ENCODE data around the gene DDX3Y. TPM values are rescaled to one million over a fixed set of nuclear protein-coding genes. Genes with fewer than 3 reads are reported as not detected.

DDX3Y gene
- total RNA-seq, 1 experiment from 2014 or later: not detected

DNA sequence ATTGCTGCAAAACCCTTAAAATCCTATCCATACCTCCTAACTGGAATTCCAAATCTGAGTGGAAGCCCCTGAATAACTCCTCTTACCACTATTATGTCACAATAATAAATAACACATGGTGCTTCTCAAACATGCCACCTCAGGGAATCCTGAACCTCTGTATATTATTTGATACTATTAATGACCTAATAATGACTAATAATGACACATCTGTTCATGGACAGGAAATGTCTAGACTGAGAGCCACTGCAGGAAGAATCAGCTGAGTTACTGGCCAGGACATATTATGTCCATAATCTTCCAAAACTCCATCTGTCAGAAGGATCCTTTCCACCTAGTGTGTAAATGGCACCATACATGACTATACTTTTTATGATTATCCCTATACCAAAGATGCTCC is 7.7 kb upstream of the DDX3Y start:
- POLR2A ChIA-PET (ENCODE audit: unreplicated experiment): no interaction called here
- CTCF ChIA-PET: no interaction called here
- no peak overlapping the region for H3K4me3 ChIP-seq (ENCODE audit: low read length)
- no peaks in the 10 kb centered on the region for H4K20me1 ChIP-seq (ENCODE audit: low read length)
- H3K27me3 ChIP-seq (ENCODE audit: low read length): no peaks in the 10 kb centered on the region
- TF ChIP-seq CTCF (conservative IDR thresholded peaks at IDR 0.05; ENCODE audit: low read depth, low read length) (no peak), EZH2phosphoT487 (IDR thresholded peaks at IDR 0.05; ENCODE audit: borderline replicate concordance, low read length) (no peak), EZH2 (IDR thresholded peaks at IDR 0.05; ENCODE audit: low read length, unreplicated experiment) (no peak)
- H3K4me2 ChIP-seq (ENCODE audit: low read length): no peak overlapping the region
- no peaks in the 10 kb centered on the region for H3K4me1 ChIP-seq (ENCODE audit: insufficient read depth, low read length)
- no peak overlapping the region for H3K9ac ChIP-seq (ENCODE audit: low read length)
- no peak overlapping the region for H3K27ac ChIP-seq (ENCODE audit: low read length)
- no peaks in the 10 kb centered on the region for H3F3A ChIP-seq (ENCODE audit: low read length, unreplicated experiment)
- no peaks in the 10 kb centered on the region for H3K9me3 ChIP-seq (ENCODE audit: low read length)
- no TSS peak for BruUV-seq (replicated peaks)
- H3K9me2 ChIP-seq (replicated peaks; ENCODE audit: low read length): no peaks in the 10 kb centered on the region
- no peak for DNase-seq
- H3K36me3 ChIP-seq (ENCODE audit: low read depth, low read length): no peaks in the 10 kb centered on the region
- H3K79me2 ChIP-seq (ENCODE audit: low read length): no peaks in the 10 kb centered on the region
- intact Hi-C loops (cut with micrococcal nuclease): no loop called here
- no peak for ATAC-seq
- H2AFZ ChIP-seq (ENCODE audit: low read length): no peak overlapping the region

DNA sequence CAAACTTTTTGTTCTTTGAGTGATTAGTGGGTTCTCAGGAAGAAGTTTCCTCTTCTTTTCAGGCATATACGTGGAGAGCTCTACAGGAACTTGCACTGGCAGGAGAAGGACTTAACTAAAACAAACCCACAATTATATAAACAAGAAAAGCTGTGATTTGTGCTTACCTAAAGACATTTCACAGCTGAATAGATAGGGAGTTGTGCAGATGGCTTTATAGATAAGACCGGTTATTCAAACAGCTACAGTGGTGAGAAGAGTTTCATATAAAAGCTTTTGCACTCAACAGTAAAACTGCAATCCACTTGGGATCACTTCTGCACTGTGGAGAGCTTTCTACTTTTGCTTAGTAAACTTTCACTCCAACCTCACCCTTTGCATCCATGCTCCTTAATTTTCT is 6.1 kb upstream of the DDX3Y start:
- H3K9ac ChIP-seq (ENCODE audit: low read length): no peak overlapping the region
- H3K4me2 ChIP-seq (ENCODE audit: low read length): no peak overlapping the region
- no peak overlapping the region for H3K27ac ChIP-seq (ENCODE audit: low read length)
- H3F3A ChIP-seq (ENCODE audit: low read length, unreplicated experiment): no peaks in the 10 kb centered on the region
- no peaks in the 10 kb centered on the region for H3K36me3 ChIP-seq (ENCODE audit: low read depth, low read length)
- H3K9me3 ChIP-seq (ENCODE audit: low read length): no peaks in the 10 kb centered on the region
- ATAC-seq: no peak
- no peak for DNase-seq
- H3K4me3 ChIP-seq (ENCODE audit: low read length): no peak overlapping the region
- H2AFZ ChIP-seq (ENCODE audit: low read length): no peak overlapping the region
- no peaks in the 10 kb centered on the region for H3K9me2 ChIP-seq (replicated peaks; ENCODE audit: low read length)
- no TSS peak for BruUV-seq (replicated peaks)
- H3K27me3 ChIP-seq (ENCODE audit: low read length): no peaks in the 10 kb centered on the region
- H3K79me2 ChIP-seq (ENCODE audit: low read length): no peaks in the 10 kb centered on the region
- no peaks in the 10 kb centered on the region for H3K4me1 ChIP-seq (ENCODE audit: insufficient read depth, low read length)
- intact Hi-C loops (cut with micrococcal nuclease): no loop called here
- POLR2A ChIA-PET (ENCODE audit: unreplicated experiment): no interaction called here
- H4K20me1 ChIP-seq (ENCODE audit: low read length): no peaks in the 10 kb centered on the region
- CTCF ChIA-PET: no interaction called here
- TF ChIP-seq EZH2phosphoT487 (IDR thresholded peaks at IDR 0.05; ENCODE audit: borderline replicate concordance, low read length): no peak
- TF ChIP-seq CTCF (conservative IDR thresholded peaks at IDR 0.05; ENCODE audit: low read depth, low read length): no peak
- no peak for TF ChIP-seq EZH2 (IDR thresholded peaks at IDR 0.05; ENCODE audit: low read length, unreplicated experiment)

GRCh38 chrY:12905517-12905872 is 827 bp downstream of the DDX3Y start:
- Histone ChIP-seq H3F3A (ENCODE audit: low read length, unreplicated experiment) (no peaks in the 10 kb centered on the region), H3K36me3 (ENCODE audit: low read depth, low read length) (no peaks in the 10 kb centered on the region), H4K20me1 (ENCODE audit: low read length) (no peaks in the 10 kb centered on the region), H3K27me3 (ENCODE audit: low read length) (no peaks in the 10 kb centered on the region), H3K79me2 (ENCODE audit: low read length) (no peaks in the 10 kb centered on the region), H3K9ac (ENCODE audit: low read length) (no peak overlapping the region), H3K27ac (ENCODE audit: low read length) (no peak overlapping the region), H3K4me1 (ENCODE audit: insufficient read depth, low read length) (no peaks in the 10 kb centered on the region), H3K4me2 (ENCODE audit: low read length) (no peak overlapping the region), H3K4me3 (ENCODE audit: low read length) (no peak overlapping the region), H3K9me3 (ENCODE audit: low read length) (no peaks in the 10 kb centered on the region), H3K9me2 (replicated peaks; ENCODE audit: low read length) (no peaks in the 10 kb centered on the region), H2AFZ (ENCODE audit: low read length) (no peak overlapping the region)
- no peak for DNase-seq
- POLR2A ChIA-PET (ENCODE audit: unreplicated experiment): no interaction called here
- BruUV-seq (replicated peaks): no TSS peak
- intact Hi-C loops (cut with micrococcal nuclease): no loop called here
- TF ChIP-seq EZH2 (IDR thresholded peaks at IDR 0.05; ENCODE audit: low read length, unreplicated experiment) (no peak), CTCF (conservative IDR thresholded peaks at IDR 0.05; ENCODE audit: low read depth, low read length) (no peak), EZH2phosphoT487 (IDR thresholded peaks at IDR 0.05; ENCODE audit: borderline replicate concordance, low read length) (no peak)
- ATAC-seq: no peak
- CTCF ChIA-PET: no interaction called here
